K562 (cell line): ENCODE measurements around the gene IMPDH2. TPM values are rescaled to one million over a fixed set of nuclear protein-coding genes. Genes with fewer than 3 reads are reported as not detected.
A peak's percentile ranks its signal among the peaks of the same experiment; 100 is the strongest.

Experiments
- CBFA2T2 ChIP-seq: fragments of 450-650 bp; conservative IDR thresholded peaks from 2 replicates; pipeline ENCODE4 v1.6.1; 2017; ENCODE audit warnings: mild to moderate bottlenecking
- CBX3 ChIP-seq, 2 experiments: IDR thresholded peaks; 1 replicate in 1 of 2; 2 replicates in 1 of 2; pipeline ENCODE4 v1.6.1; 2012; ENCODE audit warnings: inconsistent platforms in 2 of 2, low read length in 2 of 2, borderline replicate concordance in 1 of 2, control low read depth in 1 of 2
- GTF2B ChIP-seq: IDR thresholded peaks from 2 replicates; pipeline ENCODE4 v1.6.1; 2011; ENCODE audit not compliant: insufficient read length; ENCODE audit errors: extremely low read depth
- GTF3C2 ChIP-seq: IDR thresholded peaks from 3 replicates; pipeline ENCODE4 v1.6.1; 2011; ENCODE audit warnings: borderline replicate concordance, mild to moderate bottlenecking, moderate library complexity; ENCODE audit not compliant: insufficient read length; ENCODE audit errors: extremely low read depth
- HDAC1 ChIP-seq, 2 experiments: fragments of 450-650 bp; IDR thresholded peaks; 2 replicates each; pipeline ENCODE4 v1.6.1; 2016 to 2017; ENCODE audit warnings: inconsistent platforms in 1 of 2, mild to moderate bottlenecking in 1 of 2, moderate library complexity in 1 of 2
- HNRNPUL1 ChIP-seq: fragments of 200-400 bp; formaldehyde crosslinking; IDR thresholded peaks from 2 replicates; pipeline ENCODE4 v1.6.1; 2017; ENCODE audit warnings: low read length
- NFIX ChIP-seq: fragments of 250-450 bp; sonication (Bioruptor Pico); IDR thresholded peaks from 2 replicates; pipeline ENCODE4 v1.4.0; 2020; ENCODE audit warnings: low read depth, mild to moderate bottlenecking, moderate library complexity
- PCBP2 ChIP-seq: fragments of 200-400 bp; formaldehyde crosslinking; IDR thresholded peaks from 2 replicates; pipeline ENCODE4 v1.6.1; 2018; ENCODE audit warnings: low read length, low read depth, mild to moderate bottlenecking, moderate library complexity; ENCODE audit not compliant: poor library complexity, severe bottlenecking
- POU5F1 ChIP-seq: fragments of 150-350 bp; IDR thresholded peaks from 2 replicates; pipeline ENCODE4 v1.6.1; 2014; ENCODE audit warnings: borderline replicate concordance, low read length, low read depth, mild to moderate bottlenecking; ENCODE audit not compliant: partially characterized antibody
- RBM34 ChIP-seq: fragments of 200-400 bp; formaldehyde crosslinking; IDR thresholded peaks from 2 replicates; pipeline ENCODE4 v1.6.1; 2018; ENCODE audit warnings: low read length, borderline replicate concordance; ENCODE audit not compliant: insufficient read depth
- ZNF124 ChIP-seq: sonication (generic); formaldehyde crosslinking; IDR thresholded peaks from 2 replicates; pipeline ENCODE4 v1.8.1; 2022; ENCODE audit warnings: missing genetic modification reagents
- ZNF444 ChIP-seq: fragments of 250-450 bp; sonication (Bioruptor Pico); IDR thresholded peaks from 2 replicates; pipeline ENCODE4 v1.4.0; 2020; ENCODE audit warnings: mild to moderate bottlenecking, moderate library complexity
- polyA plus RNA-seq, 8 experiments: library from polyadenylated mRNA; depleted of rRNA in 4 of 8; stranded (reverse) in 5 of 8; unstranded in 3 of 8; fragments of >200 nt; fragmentation: Nextera tagmentation in 2 of 8; fragmentation: Illumina TruSeq in 1 of 8; extraction: Ambion mirVana in 2 of 8; extraction: Trizol in 1 of 8; gene quantifications; 2 replicates each; pipeline versions ENCODE4 v1.2.1 to v1.2.3, GENCODE V29; 2011 to 2014; ENCODE audit warnings: inconsistent platforms in 1 of 8, missing spikeins in 1 of 8
- total RNA-seq, 7 experiments: library from RNA; depleted of rRNA in 6 of 7; stranded (reverse); fragments of >200 nt in 6 of 7; fragmentation: Illumina TruSeq in 2 of 7; extraction: Trizol in 2 of 7; gene quantifications; 2 replicates each; pipeline versions ENCODE4 v1.2.1 to v1.2.3, GENCODE V29; 2011 to 2021; ENCODE audit warnings: low replicate concordance in 1 of 7
- TF ChIP-seq, protein P1 (sequence below): fragments of 150-350 bp; IDR thresholded peaks from 2 replicates; pipeline ENCODE4 v1.6.1; 2014; ENCODE audit warnings: low read depth, mild to moderate bottlenecking, low read length, borderline replicate concordance
- TF ChIP-seq, protein P2 (sequence below): fragments of 250-450 bp; sonication (Bioruptor Pico); IDR thresholded peaks from 2 replicates; pipeline ENCODE4 v1.4.0; 2020; ENCODE audit warnings: borderline replicate concordance
- TF ChIP-seq, protein P3 (sequence below): sonication (generic); formaldehyde crosslinking; IDR thresholded peaks from 2 replicates; pipeline ENCODE4 v1.8.1; 2023; ENCODE audit warnings: mild to moderate bottlenecking, missing genetic modification reagents

The IMPDH2 gene
- total and polyA plus RNA-seq, 9 of the 15 experiments (the other 6 are each of a cell fraction or from before 2014, with no cell fraction given) = 318 to 507 (median 366) TPM

- TF ChIP-seq, protein P1, sequence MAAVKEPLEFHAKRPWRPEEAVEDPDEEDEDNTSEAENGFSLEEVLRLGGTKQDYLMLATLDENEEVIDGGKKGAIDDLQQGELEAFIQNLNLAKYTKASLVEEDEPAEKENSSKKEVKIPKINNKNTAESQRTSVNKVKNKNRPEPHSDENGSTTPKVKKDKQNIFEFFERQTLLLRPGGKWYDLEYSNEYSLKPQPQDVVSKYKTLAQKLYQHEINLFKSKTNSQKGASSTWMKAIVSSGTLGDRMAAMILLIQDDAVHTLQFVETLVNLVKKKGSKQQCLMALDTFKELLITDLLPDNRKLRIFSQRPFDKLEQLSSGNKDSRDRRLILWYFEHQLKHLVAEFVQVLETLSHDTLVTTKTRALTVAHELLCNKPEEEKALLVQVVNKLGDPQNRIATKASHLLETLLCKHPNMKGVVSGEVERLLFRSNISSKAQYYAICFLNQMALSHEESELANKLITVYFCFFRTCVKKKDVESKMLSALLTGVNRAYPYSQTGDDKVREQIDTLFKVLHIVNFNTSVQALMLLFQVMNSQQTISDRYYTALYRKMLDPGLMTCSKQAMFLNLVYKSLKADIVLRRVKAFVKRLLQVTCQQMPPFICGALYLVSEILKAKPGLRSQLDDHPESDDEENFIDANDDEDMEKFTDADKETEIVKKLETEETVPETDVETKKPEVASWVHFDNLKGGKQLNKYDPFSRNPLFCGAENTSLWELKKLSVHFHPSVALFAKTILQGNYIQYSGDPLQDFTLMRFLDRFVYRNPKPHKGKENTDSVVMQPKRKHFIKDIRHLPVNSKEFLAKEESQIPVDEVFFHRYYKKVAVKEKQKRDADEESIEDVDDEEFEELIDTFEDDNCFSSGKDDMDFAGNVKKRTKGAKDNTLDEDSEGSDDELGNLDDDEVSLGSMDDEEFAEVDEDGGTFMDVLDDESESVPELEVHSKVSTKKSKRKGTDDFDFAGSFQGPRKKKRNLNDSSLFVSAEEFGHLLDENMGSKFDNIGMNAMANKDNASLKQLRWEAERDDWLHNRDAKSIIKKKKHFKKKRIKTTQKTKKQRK = no peak
- TF ChIP-seq ZNF124 (no peak), PCBP2 (no peak), NFIX (CRISPR knock-in tag) (no peak), GTF2B (no peak), ZNF444 (CRISPR knock-in tag) (no peak), CBFA2T2 (peak; percentile 63), CBX3 (IDR thresholded peaks at IDR 0.05; ENCODE audit: borderline replicate concordance in 1 of 2, low read length in 2 of 2) (no peak), RBM34 (no peak), HNRNPUL1 (no peak), HDAC1 (IDR thresholded peaks at IDR 0.05) (peak in 1 of 2 experiments; percentile 70; a peak in 2 of 4 replicates), POU5F1 (no peak), GTF3C2 (no peak)
- TF ChIP-seq, protein P2, sequence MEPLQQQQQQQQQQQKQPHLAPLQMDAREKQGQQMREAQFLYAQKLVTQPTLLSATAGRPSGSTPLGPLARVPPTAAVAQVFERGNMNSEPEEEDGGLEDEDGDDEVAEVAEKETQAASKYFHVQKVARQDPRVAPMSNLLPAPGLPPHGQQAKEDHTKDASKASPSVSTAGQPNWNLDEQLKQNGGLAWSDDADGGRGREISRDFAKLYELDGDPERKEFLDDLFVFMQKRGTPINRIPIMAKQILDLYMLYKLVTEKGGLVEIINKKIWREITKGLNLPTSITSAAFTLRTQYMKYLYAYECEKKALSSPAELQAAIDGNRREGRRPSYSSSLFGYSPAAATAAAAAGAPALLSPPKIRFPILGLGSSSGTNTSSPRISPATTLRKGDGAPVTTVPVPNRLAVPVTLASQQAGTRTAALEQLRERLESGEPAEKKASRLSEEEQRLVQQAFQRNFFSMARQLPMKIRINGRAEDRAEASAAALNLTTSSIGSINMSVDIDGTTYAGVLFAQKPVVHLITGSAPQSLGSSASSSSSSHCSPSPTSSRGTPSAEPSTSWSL = no peak
- TF ChIP-seq, protein P3, sequence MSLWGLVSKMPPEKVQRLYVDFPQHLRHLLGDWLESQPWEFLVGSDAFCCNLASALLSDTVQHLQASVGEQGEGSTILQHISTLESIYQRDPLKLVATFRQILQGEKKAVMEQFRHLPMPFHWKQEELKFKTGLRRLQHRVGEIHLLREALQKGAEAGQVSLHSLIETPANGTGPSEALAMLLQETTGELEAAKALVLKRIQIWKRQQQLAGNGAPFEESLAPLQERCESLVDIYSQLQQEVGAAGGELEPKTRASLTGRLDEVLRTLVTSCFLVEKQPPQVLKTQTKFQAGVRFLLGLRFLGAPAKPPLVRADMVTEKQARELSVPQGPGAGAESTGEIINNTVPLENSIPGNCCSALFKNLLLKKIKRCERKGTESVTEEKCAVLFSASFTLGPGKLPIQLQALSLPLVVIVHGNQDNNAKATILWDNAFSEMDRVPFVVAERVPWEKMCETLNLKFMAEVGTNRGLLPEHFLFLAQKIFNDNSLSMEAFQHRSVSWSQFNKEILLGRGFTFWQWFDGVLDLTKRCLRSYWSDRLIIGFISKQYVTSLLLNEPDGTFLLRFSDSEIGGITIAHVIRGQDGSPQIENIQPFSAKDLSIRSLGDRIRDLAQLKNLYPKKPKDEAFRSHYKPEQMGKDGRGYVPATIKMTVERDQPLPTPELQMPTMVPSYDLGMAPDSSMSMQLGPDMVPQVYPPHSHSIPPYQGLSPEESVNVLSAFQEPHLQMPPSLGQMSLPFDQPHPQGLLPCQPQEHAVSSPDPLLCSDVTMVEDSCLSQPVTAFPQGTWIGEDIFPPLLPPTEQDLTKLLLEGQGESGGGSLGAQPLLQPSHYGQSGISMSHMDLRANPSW (CRISPR knock-in tag) = no peak
Measured at GRCh38 chr3:49007068-49007770, 22.0 kb downstream of the IMPDH2 start, which contains the start of gene WDR6 (continued).
